Neural cell (in vitro differentiated cells): ENCODE results near the gene ZNF786. TPM values are rescaled to one million over a fixed set of nuclear protein-coding genes. Genes with fewer than 3 reads are reported as not detected.

Source experiments
- H2AFZ ChIP-seq: fragments of 200-600, 300-800 bp; sonication (generic), shearing (Covaris generic); 2 replicates; pipeline ENCODE4 v1.6.0; 2014; ENCODE audit warnings: low read depth, mild to moderate bottlenecking, antibody characterized with exemption, low read length, moderate library complexity
- H3F3A ChIP-seq: fragments of 200-600 bp; shearing (Covaris generic); 2 replicates; pipeline ENCODE4 v1.6.1; 2016; ENCODE audit warnings: mild to moderate bottlenecking, moderate library complexity, mixed read lengths, antibody characterized with exemption, low read length; ENCODE audit not compliant: insufficient read depth, poor library complexity, severe bottlenecking
- H3K27ac ChIP-seq: fragments of 200-600, 300-800 bp; sonication (generic), shearing (Covaris generic); 2 replicates; pipeline ENCODE4 v1.5.1; 2014; ENCODE audit warnings: mild to moderate bottlenecking, low read length, moderate library complexity
- H3K27me3 ChIP-seq: fragments of 300-800, 200-600 bp; sonication (generic), shearing (Covaris generic); 2 replicates; pipeline ENCODE4 v1.6.0; 2014; ENCODE audit warnings: mild to moderate bottlenecking, low read depth, low read length, moderate library complexity; ENCODE audit not compliant: insufficient read depth
- H3K36me3 ChIP-seq: fragments of 300-800, 200-600 bp; sonication (generic), shearing (Covaris generic); 2 replicates; pipeline ENCODE4 v1.5.1; 2014; ENCODE audit warnings: mild to moderate bottlenecking, antibody characterized with exemption, low read length, moderate library complexity; ENCODE audit not compliant: insufficient read depth
- H3K4me2 ChIP-seq: fragments of 300-800, 200-600 bp; sonication (generic), shearing (Covaris generic); 2 replicates; pipeline ENCODE4 v1.6.0; 2014; ENCODE audit warnings: mild to moderate bottlenecking, low read length
- H3K4me3 ChIP-seq: fragments of 300-800, 200-600 bp; sonication (generic), shearing (Covaris generic); 2 replicates; pipeline ENCODE4 v1.5.1; 2014; ENCODE audit warnings: mild to moderate bottlenecking, low read length, moderate library complexity
- H3K79me2 ChIP-seq: fragments of 200-600 bp; shearing (Covaris generic); replicated peaks from 2 replicates; pipeline ENCODE4 v1.6.0; 2014; ENCODE audit warnings: mild to moderate bottlenecking, low read length, moderate library complexity; ENCODE audit not compliant: insufficient read depth
- H3K9ac ChIP-seq: fragments of 300-800, 200-600 bp; sonication (generic), shearing (Covaris generic); 2 replicates; pipeline ENCODE4 v1.6.1; 2016; ENCODE audit warnings: mild to moderate bottlenecking, low read length, mixed read lengths
- H3K9me2 ChIP-seq: fragments of 200-600 bp; shearing (Covaris generic); 2 replicates; pipeline ENCODE4 v1.6.1; 2016; ENCODE audit warnings: mild to moderate bottlenecking, low read length, mixed read lengths; ENCODE audit not compliant: insufficient read depth
- H3K9me3 ChIP-seq: fragments of 200-600, 300-800 bp; sonication (generic), shearing (Covaris generic); 2 replicates; pipeline ENCODE4 v1.6.1; 2016; ENCODE audit warnings: mild to moderate bottlenecking, mixed run types, low read length, moderate library complexity, mixed read lengths
- H4K20me1 ChIP-seq: fragments of 200-600 bp; shearing (Covaris generic); 2 replicates; pipeline ENCODE4 v1.6.1; 2016; ENCODE audit warnings: mild to moderate bottlenecking, mixed run types; ENCODE audit not compliant: insufficient read depth
- EP300 ChIP-seq: fragments of 450-650 bp; conservative IDR thresholded peaks from 2 replicates; pipeline ENCODE4 v1.6.1; 2014; ENCODE audit warnings: antibody characterized with exemption, mild to moderate bottlenecking, moderate library complexity; ENCODE audit not compliant: poor library complexity, severe bottlenecking
- EZH2 ChIP-seq: fragments of 200-600, 300-800 bp; shearing (Covaris generic), sonication (generic); IDR thresholded peaks from 2 replicates; pipeline ENCODE4 v1.6.1; 2014; ENCODE audit warnings: antibody characterized with exemption, low read length, borderline replicate concordance, mild to moderate bottlenecking; ENCODE audit not compliant: insufficient read depth, poor library complexity, severe bottlenecking
- MXI1 ChIP-seq: fragments of 450-650 bp; conservative IDR thresholded peaks from 2 replicates; pipeline ENCODE4 v1.6.1; 2014; ENCODE audit warnings: antibody characterized with exemption, mild to moderate bottlenecking; ENCODE audit not compliant: poor library complexity, severe bottlenecking
- POLR2AphosphoS5 ChIP-seq: IDR thresholded peaks from 2 replicates; pipeline ENCODE4 v1.6.1; 2012
- RAD21 ChIP-seq: fragments of 450-650 bp; conservative IDR thresholded peaks from 2 replicates; pipeline ENCODE4 v1.6.1; 2014; ENCODE audit warnings: antibody characterized with exemption, mild to moderate bottlenecking, moderate library complexity
- SMC3 ChIP-seq: fragments of 450-650 bp; conservative IDR thresholded peaks from 2 replicates; pipeline ENCODE4 v1.6.1; 2014; ENCODE audit warnings: antibody characterized with exemption, mild to moderate bottlenecking, moderate library complexity; ENCODE audit not compliant: poor library complexity
- TAF1 ChIP-seq: IDR thresholded peaks from 2 replicates; pipeline ENCODE4 v1.6.1; 2012; ENCODE audit warnings: low read depth
- polyA plus RNA-seq: library from polyadenylated mRNA; depleted of rRNA; stranded (reverse); fragments of >200 nt; gene quantifications from 2 replicates; pipeline ENCODE4 v1.2.3, GENCODE V29; 2014
- TF ChIP-seq, protein P1 (sequence below): IDR thresholded peaks from 2 replicates; pipeline ENCODE4 v1.6.1; 2012; ENCODE audit warnings: borderline replicate concordance
- TF ChIP-seq, protein P2 (sequence below): fragments of 450-650 bp; IDR thresholded peaks from 2 replicates; pipeline ENCODE4 v1.5.1; 2014; ENCODE audit warnings: antibody characterized with exemption, mild to moderate bottlenecking, moderate library complexity; ENCODE audit not compliant: poor library complexity, severe bottlenecking

ZNF786 gene
- polyA plus RNA-seq, 1 donor from 2014 or later, result 7.8 TPM

DNA sequence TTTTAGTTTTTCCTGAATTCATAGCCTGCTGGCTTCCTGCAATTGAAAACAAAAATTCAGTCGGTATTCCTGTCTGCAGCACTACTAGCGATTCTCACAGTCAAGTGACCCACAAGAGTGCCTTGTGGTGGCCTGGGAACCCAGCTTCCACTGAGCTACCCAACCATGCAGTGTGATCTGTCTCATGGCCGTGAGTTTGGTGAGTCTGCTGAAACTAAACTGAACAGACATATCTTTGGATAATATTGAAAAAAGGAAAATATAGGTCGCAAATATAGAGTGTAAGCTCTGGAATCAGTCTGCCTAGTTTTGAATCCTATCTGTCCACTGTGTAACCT is 18.1 kb downstream of the ZNF786 start:
- Histone ChIP-seq H3K79me2 (no peaks in the 10 kb centered on the region), H3K36me3 (no peaks in the 10 kb centered on the region), H3K4me2 (no peak overlapping the region), H3K27ac (no peak overlapping the region), H3F3A (no peaks in the 10 kb centered on the region), H2AFZ (no peak overlapping the region), H3K9me3 (no peaks in the 10 kb centered on the region), H3K4me3 (no peak overlapping the region), H4K20me1 (no peaks in the 10 kb centered on the region), H3K27me3 (no peaks in the 10 kb centered on the region), H3K9ac (no peak overlapping the region), H3K9me2 (no peaks in the 10 kb centered on the region)
- TF ChIP-seq EP300, result no peak
- no peak for TF ChIP-seq SMC3
- no peak for TF ChIP-seq POLR2AphosphoS5
- TF ChIP-seq, protein P1, sequence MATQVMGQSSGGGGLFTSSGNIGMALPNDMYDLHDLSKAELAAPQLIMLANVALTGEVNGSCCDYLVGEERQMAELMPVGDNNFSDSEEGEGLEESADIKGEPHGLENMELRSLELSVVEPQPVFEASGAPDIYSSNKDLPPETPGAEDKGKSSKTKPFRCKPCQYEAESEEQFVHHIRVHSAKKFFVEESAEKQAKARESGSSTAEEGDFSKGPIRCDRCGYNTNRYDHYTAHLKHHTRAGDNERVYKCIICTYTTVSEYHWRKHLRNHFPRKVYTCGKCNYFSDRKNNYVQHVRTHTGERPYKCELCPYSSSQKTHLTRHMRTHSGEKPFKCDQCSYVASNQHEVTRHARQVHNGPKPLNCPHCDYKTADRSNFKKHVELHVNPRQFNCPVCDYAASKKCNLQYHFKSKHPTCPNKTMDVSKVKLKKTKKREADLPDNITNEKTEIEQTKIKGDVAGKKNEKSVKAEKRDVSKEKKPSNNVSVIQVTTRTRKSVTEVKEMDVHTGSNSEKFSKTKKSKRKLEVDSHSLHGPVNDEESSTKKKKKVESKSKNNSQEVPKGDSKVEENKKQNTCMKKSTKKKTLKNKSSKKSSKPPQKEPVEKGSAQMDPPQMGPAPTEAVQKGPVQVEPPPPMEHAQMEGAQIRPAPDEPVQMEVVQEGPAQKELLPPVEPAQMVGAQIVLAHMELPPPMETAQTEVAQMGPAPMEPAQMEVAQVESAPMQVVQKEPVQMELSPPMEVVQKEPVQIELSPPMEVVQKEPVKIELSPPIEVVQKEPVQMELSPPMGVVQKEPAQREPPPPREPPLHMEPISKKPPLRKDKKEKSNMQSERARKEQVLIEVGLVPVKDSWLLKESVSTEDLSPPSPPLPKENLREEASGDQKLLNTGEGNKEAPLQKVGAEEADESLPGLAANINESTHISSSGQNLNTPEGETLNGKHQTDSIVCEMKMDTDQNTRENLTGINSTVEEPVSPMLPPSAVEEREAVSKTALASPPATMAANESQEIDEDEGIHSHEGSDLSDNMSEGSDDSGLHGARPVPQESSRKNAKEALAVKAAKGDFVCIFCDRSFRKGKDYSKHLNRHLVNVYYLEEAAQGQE, result no peak

DNA sequence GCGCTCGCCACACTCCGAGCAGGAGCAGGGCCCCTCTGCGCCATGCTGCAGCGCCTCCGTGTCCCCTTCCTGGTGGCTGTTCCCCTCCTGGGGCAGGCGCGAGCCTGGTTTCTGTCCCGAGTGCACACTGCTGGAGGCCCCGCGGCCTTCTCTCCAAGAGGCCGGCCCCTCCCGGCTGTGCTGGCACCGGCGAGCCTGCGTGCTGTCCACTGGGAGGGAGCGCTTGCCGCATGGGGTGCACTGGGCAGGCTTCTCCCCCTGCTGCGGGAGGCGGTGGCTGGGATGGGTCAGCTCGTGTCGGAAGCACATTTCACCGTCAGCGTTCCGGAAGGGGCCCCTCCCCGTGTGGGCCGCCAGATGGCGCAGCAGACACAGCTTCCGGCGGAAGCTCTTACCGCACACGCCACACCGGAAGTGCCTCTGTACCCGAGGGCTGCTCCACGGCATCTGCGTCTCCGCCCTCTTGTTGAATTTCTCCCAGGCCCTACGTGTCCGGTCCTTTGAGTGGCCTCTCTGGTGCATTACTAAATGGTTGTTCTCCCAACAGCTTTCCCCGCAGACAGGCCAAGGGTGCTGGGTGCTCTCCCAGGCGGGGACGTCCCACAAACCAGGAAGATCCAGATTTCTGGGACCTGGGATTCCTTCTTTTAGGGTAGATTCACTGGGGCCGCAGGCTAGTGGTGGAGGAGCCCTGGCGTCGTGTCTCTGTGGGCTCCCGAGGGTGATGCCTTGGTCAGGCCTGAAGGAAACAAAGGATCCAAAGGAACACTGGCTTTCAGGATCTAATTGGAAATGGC is 18.7 kb downstream of the ZNF786 start:
- H3K27ac ChIP-seq, result no peak overlapping the region
- H3K9ac ChIP-seq, result no peak overlapping the region
- H3K9me3 ChIP-seq, result no peaks in the 10 kb centered on the region
- H3K4me3 ChIP-seq, result no peak overlapping the region
- H3K36me3 ChIP-seq, result no peaks in the 10 kb centered on the region
- no peaks in the 10 kb centered on the region for H4K20me1 ChIP-seq
- H3F3A ChIP-seq, result no peaks in the 10 kb centered on the region
- no peaks in the 10 kb centered on the region for H3K79me2 ChIP-seq
- no peak for TF ChIP-seq POLR2AphosphoS5
- TF ChIP-seq MXI1, result no peak
- TF ChIP-seq EP300, result no peak
- TF ChIP-seq, protein P2, sequence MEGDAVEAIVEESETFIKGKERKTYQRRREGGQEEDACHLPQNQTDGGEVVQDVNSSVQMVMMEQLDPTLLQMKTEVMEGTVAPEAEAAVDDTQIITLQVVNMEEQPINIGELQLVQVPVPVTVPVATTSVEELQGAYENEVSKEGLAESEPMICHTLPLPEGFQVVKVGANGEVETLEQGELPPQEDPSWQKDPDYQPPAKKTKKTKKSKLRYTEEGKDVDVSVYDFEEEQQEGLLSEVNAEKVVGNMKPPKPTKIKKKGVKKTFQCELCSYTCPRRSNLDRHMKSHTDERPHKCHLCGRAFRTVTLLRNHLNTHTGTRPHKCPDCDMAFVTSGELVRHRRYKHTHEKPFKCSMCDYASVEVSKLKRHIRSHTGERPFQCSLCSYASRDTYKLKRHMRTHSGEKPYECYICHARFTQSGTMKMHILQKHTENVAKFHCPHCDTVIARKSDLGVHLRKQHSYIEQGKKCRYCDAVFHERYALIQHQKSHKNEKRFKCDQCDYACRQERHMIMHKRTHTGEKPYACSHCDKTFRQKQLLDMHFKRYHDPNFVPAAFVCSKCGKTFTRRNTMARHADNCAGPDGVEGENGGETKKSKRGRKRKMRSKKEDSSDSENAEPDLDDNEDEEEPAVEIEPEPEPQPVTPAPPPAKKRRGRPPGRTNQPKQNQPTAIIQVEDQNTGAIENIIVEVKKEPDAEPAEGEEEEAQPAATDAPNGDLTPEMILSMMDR, result no peak
- no peak for TF ChIP-seq RAD21
- TF ChIP-seq, protein P1, result no peak
- TF ChIP-seq EZH2, result no peak
- TF ChIP-seq SMC3, result no peak
- no peak for TF ChIP-seq TAF1
- H3K27me3 ChIP-seq, result no peaks in the 10 kb centered on the region
- H3K9me2 ChIP-seq, result no peaks in the 10 kb centered on the region
- no peak overlapping the region for H3K4me2 ChIP-seq
- H2AFZ ChIP-seq, result no peak overlapping the region
